HTR-8/SVneo (cell line): ENCODE measurements around the gene UBE2C.
"Not testable (repeated sequence)": the region's sequence is repeated elsewhere in the genome, so short reads cannot be mapped to it uniquely, and the experiment has no call there.

Source experiments
- DNase-seq: peaks from one replicate; pipeline ENCODE4 v3.0.0; 2011; ENCODE audit warnings: low spot score, mixed read lengths; ENCODE audit not compliant: insufficient read length
- FAIRE-seq: peaks from 2 replicates; lab custom pipeline; 2011; peaks lifted over from hg19 to GRCh38; lab: Jason Lieb, UNC

The UBE2C gene

DNA sequence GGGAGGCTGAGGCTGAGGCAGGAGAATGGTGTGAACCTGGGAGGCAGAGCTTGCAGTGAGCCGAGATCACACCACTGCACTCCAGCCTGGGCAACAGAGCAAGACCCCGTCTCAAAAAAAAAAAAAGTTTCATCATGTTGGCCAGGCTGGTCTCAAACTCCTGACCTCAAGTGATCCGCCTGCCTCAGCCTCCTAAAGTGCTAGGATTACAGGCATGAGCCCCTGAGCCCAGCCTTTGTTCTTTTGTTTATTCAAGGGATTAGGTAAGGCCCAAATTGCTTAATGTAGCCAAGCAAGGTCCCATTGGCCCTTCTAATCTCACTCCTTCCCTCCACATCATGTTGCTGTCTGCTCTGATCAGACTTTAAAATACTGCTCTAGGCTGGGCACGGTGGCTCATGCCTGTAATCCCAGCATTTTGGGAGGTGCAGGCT lies 17.2 kb downstream of the UBE2C start:
- FAIRE-seq, DNase-seq: not testable (repeated sequence)

DNA sequence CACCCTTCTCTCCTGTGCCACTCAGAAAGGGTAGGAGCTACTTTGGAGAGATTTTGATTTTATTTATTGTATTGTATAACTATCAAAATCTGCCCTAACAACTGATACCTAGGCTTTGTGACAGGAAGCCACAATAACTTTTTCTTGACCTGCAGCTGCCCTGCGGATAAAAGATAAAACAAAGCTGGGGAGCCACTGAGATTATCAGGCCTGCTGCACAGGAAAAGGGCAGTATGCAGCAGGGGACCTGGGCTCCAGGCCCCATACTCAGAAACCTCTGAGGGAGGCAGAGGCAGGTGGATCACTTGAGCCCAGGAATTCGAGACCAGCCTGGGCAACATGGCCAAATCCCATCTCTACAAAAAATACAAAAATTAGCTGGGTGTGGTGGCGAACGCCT lies 20.2 kb downstream of the UBE2C start:
- DNase-seq (no peak), FAIRE-seq (no peak)

DNA sequence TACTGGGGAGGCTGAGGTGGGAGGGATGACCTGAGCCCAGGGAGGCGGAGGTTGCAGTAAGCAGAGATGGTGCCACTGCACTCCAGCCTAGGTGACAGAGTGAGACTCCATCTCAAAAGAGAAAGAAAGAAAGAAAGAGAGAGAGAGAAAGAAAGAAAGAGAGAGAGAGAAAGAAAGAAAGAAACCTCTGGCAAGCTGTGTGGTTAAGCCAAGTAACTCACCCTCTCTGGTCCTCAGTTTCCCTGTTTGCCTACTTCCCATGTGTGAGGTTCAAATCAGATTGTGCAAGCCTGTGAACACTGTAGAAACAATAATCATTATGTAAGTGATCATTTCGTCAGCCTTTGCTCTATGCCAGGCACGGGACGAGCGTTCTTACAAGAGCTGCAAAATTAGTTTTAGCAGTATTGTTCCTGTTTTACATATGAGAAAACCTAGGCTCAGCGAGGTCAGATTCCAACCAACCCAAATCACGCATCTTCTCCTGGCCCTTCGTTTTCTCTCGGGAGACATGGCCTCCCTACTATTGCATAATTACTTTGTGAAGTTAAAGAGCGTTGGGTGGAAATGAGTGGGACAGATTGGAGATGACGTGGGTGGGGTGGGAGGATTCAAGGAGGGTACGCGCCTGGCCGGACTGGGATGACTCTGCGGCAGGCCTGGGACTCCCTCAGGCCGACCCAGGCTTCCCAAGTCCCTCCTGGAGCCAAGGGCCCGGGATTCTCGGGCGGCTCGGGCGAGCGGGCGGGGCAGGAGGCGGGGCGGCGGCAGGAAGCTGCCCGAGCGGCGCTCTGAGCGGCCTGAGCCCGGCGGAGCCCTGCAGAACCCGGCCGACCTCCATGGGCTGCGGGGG lies 20.8 kb downstream of the UBE2C start, which contains the start of gene SNX21:
Gene SNX21, plus strand, starts transcription at position 770 of the 853 bp plus-strand sequence. CDS start 121 bp downstream, outside the sequence.
- FAIRE-seq (peak; percentile 65), DNase-seq (peak; percentile 98)

DNA sequence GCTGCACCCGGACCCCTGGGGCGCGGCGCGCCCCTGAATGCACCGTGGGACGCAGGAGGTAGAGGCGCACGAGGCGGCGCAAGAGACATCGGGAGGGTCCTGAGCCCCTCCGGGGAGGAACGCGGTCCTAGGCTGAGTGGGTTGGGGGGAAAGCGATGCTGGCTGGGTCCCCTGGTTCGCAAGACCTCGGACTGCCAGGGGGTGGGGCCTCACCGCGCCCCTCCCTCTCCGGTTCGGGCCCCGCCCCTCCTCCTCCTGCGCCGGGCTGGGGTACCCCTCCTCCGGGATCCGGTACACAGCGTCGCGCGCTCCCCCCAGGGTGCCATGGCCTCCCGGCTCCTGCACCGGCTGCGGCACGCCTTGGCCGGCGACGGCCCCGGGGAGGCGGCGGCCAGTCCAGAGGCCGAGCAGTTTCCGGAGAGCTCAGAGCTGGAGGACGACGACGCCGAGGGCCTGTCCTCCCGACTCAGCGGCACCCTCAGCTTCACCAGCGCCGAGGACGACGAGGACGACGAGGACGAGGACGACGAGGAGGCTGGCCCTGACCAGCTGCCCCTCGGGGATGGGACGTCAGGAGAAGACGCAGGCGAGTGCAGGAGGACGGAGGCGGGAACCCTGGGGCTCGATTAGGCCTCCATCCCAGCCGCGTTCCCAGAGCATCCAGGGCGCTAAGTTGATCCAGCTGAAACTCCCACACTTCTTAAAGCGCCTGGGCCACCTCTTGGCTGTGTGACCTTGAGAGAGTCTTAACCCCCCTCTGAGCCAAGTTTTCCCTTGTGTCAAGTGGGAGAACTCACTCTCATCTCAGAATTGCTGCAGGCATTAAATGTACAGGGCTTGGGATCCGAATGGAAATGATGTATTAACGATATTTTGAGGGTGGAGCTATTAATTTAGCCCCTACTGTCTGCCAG lies 21.7 kb downstream of the UBE2C start:
- FAIRE-seq, result peak; percentile 84
- peak; percentile 97 for DNase-seq

DNA sequence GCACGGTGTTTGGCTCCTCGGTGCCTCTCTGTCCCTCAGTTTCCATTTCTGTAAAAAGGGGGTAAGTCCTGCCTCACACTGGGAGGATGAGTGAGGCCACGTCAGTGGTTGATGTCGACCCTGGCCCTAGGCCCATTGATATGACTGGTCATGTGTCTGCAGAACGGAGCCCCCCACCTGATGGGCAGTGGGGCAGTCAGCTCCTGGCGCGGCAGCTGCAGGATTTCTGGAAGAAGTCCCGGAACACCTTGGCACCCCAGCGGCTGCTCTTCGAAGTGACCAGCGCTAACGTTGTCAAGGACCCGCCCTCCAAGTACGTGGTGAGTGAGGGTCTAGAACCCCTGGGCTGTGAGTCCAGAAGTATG lies 22.3 kb downstream of the UBE2C start:
- no peak for DNase-seq
- FAIRE-seq, result no peak

DNA sequence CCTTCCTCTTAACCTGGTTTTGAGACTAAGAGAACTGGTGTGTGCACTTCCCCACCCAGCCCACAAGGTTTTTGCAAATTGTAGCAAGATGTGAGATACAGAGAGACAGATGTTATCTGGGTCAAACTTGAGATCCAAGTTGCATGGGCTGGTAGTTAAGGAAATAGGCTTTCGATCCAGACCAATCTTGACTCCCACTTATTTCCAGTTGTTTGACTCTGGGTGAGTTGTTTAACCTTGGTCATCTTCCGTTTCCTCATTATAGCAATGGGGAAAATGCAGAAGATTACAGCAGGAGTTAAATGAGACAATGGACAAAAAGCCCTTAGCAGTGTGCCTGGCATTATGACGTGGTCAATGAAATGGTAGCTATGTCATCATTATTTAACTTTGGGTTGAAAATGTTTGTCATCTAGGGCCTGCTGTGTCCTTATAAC lies 22.9 kb downstream of the UBE2C start:
- DNase-seq (no peak), FAIRE-seq (no peak)

DNA sequence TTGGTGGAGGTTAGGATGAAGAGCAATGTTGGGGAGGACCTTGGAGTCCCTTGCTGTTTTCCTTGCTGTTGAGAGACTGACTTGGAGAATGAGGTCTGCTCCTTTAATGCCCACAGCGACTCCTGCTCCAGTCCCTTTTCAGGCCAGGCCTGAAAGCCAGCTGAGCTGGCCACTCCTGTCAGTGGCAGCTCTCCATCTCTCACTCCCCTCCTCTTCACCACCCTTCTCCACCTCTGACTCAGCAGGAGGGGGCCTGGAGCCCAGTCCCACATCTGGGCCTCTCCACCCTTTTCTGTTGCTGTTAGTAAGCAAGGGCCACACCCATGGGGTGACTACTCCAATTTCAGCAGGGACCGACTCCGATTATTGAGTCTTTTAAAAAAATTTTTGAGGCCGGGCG lies 23.4 kb downstream of the UBE2C start:
- DNase-seq (no peak), FAIRE-seq (peak; percentile 44)

DNA sequence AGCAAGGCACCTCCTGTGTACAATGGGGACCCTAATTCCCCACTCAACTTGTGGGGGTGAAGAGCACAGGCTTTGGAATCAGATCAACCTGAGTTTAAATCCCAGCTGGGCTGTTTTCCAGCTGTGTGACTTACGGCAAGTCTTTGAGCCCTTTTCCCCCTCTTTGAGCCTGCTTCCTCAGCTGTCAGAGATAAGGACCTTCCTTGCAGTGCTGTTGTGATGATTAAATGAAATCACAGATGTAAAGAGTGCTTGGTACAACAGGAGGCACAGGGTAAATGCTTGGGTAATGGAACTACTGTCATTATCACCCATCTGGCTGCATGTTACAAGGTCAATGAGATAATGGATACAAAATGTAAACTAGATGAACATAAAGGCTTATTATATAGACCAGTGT lies 24.4 kb downstream of the UBE2C start:
- no peak for DNase-seq
- no peak for FAIRE-seq

DNA sequence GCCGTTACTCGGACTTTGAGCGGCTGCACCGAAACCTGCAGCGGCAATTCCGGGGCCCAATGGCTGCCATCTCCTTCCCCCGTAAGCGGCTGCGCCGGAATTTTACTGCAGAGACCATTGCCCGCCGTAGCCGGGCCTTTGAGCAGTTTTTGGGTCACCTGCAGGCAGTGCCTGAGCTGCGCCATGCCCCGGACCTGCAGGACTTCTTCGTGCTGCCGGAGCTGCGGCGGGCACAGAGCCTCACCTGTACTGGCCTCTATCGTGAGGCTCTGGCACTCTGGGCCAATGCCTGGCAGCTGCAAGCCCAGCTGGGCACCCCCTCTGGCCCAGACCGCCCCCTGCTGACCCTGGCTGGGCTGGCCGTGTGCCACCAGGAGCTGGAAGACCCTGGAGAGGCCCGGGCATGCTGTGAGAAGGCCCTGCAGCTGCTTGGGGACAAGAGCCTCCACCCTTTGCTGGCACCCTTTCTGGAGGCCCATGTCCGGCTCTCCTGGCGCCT lies 28.3 kb downstream of the UBE2C start:
- FAIRE-seq (no peak), DNase-seq (no peak)

DNA sequence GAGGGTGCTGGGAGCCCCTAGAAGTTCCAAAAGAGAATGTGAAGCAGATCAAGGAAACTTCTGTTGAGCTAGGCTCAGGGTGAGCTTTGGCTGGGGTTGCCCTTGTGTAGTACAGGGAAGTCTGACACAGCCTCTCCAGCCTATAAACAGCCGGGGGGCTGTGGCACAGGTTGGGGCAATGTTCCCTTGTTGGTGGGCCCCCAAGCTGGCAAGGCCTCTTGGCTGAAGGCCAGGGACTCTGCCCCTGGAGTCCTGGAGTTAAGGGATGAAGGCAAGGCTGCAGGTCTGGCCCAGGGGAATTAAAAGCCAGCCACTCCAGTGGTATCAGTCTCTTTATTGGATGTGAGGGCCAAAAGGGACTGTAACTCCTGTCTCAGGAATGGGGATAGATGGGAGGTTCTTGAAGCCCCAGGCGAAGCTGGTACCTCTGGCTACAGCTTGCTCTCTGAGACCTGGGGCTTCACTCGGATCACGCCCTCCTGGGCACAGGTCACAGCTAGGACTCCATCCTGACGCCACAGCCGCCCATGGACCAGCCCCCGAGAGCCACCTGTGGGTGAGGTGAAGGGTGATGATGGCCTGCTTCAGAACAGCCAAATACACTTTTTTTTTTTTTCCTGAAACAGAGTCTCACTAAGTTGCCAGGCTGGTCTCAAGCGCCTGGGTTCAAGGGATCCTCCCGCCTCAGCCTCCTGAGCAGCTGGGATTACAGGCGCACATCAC lies 29.1 kb downstream of the UBE2C start:
- FAIRE-seq (no peak), DNase-seq (no peak)

DNA sequence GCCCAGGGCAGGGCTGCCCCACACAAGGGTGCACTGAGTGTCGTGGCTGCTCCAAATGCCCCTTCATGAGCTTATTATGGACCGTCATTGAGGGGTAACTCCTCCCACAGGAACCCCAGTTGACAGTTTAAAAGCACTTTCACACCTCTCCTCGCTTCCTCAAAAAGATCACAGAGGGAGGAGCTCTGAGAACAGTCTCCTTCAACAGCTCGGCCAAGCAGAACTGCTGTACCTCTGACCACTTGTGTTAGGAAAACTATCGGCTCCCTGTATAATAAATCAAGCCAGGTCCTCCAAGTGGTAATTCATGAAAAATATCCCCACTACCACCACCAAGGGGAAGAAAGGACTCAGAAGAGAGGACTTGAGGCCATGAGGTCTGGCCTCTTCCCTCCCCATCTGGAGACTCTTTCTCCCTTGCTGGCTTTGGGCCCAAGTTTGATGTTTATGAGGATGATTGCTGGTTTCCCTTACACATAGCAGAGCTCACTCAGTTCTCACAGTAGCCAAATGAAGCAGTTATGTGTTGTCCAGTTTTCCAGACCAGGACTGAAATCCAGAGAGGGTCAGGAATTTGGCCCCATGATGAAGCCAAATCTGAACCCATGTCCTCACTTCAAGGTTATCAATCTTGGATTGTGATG lies 29.8 kb downstream of the UBE2C start:
- DNase-seq (no peak), FAIRE-seq (no peak)

DNA sequence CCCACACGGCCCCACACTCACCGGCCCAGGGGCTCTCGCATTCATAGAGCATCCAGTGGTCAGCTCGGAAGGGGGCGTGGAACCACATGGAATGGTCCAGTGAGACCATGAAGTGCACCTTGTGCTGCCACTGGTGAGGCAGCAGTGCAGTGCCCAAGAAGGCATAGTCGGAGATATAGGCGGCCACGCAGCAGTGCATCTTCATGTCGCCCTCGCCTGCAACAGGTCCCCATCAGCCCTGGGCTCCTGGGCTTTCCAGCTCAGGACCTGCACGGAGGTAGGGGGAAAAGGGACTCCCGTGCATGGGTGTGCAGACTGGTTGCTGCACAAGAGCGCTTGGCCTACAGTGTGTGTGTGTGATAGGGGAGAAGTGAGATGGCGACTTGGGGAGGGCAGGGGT lies 31.1 kb downstream of the UBE2C start:
- FAIRE-seq (peak; percentile 75), DNase-seq (no peak)

DNA sequence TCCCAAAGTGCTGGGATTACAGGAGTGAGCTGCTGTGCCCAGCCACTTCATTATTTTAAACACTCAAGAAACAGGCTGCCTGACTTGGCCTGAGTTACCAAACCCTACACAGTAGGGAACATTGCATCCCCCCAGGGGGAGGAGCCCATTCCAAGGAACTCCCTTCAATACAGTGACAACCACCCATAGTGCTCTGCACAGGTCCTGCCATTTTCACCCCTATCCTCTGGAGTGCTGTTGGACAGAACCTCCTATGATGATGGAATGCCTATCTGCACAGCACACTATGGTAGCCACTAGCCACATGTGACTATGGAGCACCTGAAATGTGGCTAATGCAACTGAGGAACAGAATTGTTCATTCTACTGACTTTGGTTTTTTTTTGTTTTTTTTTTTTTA lies 33.0 kb downstream of the UBE2C start:
- peak; percentile 33 for FAIRE-seq

DNA sequence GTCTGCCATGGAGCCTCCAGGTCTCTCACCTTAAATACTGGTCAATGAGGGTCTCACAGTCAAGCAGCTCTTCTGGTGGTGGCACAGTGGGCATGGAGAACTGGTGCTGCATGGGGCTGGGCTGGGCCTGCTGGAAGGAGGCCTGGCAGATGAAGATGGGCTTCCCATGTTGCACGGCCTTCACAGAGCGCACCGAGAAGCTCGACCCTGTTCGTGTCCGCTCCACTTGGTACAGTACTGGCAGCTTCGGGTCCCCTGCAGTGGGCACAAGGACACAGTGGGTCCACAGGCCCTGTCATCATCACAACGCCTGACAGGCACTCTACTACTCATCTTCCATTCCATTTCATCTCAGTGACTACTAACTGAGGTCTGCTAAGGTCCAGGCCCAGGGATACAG lies 36.0 kb downstream of the UBE2C start:
- FAIRE-seq, result peak; percentile 68
- no peak for DNase-seq

More for the DNA sequence above, 33.0 kb downstream of the UBE2C start:
- DNase-seq, result no peak

DNA sequence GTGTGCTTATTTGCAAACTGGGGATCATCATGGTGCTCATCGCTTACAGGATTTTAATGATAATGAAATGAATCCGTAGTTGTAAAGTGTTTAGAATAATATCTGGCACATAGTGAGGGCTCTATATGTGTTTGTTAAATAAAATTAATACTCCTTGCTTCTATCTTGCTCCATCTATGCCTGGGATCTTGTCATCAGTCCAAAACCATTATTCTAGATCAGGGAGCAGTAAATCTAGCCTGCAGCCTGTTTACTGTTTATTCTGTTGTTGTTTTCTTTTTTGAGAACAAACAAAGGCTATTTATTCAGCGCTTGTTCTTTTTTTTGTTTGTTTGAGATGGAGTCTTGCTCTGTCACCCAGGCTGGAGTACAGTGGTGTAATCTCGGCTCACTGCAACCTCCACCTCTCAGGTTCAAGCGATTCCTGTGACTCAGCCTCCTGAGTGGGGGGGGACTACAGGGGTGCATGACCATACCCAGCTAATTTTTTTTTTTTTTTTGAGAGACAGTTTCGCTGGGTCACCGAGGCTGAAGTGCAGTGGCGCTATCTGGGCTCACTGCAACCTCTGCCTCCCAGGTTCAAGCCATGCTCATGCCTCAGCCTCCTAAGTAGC lies 36.6 kb downstream of the UBE2C start:
- DNase-seq (no peak), FAIRE-seq (no peak)

DNA sequence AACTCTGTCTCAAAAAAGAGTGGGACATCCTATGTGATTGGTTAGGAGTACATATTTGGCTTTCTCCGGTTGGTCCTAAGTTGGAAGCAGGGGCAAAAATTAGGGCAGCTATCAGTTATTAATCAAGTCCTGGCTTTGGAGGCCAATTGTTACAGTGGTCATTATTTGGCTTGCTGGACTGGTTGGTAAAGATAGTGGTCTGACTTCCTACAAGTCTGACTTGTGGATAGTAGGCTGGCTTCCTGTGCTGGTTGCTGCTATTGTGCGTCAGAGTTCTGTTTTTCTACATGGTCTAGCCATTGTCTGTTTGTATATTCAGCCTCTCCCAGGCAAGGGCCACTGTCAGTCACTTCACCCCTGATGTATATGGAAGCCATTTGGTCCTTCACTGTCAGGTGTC lies 37.8 kb downstream of the UBE2C start:
- FAIRE-seq (no peak), DNase-seq (no peak)

DNA sequence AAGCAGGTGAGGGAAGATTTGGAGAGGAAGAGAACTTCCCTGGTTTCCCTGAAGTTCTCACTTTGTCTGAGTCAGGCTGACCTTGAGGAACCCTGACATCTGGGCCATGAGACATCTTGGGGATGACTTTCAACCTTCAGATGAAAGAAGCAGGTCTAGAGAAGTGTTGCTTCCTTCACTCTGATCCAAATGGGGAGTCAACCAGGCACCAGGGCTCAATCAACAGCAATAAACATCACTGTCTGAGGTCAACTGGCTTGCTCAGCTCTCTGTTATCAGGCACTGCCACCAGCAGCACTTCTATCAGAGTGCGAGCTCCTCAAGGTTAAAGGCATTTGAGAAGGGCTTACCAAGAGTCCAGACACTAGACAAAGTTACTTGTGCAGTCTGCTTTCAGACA lies 38.5 kb downstream of the UBE2C start:
- FAIRE-seq, result no peak

DNA sequence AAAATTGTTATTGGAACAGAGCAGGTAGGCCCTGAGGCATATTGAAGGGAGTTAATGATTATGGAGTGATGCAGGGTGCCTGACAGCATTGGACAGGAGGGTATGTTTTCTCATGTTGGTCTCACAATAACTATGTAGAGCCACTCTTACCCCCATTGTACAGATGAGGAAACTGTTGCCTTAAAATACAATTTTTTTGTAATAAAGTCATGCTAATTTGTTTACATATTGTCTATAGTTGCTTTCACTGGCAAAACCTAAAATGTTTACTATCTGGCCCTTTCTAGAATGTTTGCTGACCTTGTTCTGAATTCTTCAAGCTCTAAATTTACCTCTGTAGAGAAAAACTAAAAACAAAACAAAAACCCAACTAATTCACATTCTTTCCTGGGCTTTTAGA lies 39.1 kb downstream of the UBE2C start:
- FAIRE-seq, result no peak

More for the DNA sequence above, 38.5 kb downstream of the UBE2C start:
- no peak for DNase-seq

DNA sequence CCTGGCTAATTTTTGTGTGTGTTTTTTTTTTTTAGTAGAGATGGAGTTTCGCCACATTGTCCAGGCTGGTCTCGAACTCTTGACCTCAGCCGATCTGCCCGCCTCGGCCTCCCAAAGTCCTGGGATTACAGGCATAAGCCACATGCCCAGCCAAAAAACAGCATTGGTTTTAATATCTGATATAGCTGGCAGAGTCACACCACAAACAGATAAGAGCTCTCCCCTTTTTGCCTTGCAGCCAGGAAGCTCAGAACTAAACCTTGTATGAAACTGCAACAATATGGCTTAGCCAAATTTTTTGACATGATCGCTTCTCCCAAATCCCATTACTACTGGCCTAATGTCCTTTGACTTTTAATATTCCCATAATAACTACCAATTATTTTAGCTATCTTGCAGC lies 39.9 kb downstream of the UBE2C start:
- FAIRE-seq (no peak), DNase-seq (no peak)

More for the DNA sequence above, 39.1 kb downstream of the UBE2C start:
- DNase-seq, result no peak
